ENCODE results near the gene CUL9. TPM values are rescaled to one million over a fixed set of nuclear protein-coding genes. Genes with fewer than 3 reads are reported as not detected.
A peak's percentile ranks its signal among the peaks of the same experiment; 100 is the strongest.

The CUL9 gene
- total and polyA plus RNA-seq, 2 experiments from 2014 or later, result 2.6 to 11.3 TPM

GRCh38 chr6:43174263-43175112 lies 7.5 kb upstream of the CUL9 start:
- peaks cover 32% of the 10 kb centered on the region for H3K79me2 ChIP-seq (replicated peaks; ENCODE audit: insufficient read depth)
- H3K9me3 Mint-ChIP-seq, result peaks cover 2% of the 10 kb centered on the region; the same call in 2 of the 3 replicates

More at GRCh38 chr6:43174263-43175112, 7.5 kb upstream of the CUL9 start:
- Mint-ChIP-seq H3K4me1 (peaks cover 32% of the 10 kb centered on the region), H3K36me3 (ENCODE audit: low read depth) (peaks cover 61% of the 10 kb centered on the region), H3K4me3 (peak overlapping the region; percentile 88), H3K27me3 (ENCODE audit: insufficient read depth, low read depth, poor library complexity) (peaks cover 28% of the 10 kb centered on the region), H3K27ac (peak overlapping the region; percentile 94; the same call in 1 of the 2 replicates)
- DNase-seq (ENCODE audit: low spot score), result peak; percentile 99
- Histone ChIP-seq H4K20me1 (replicated peaks; ENCODE audit: insufficient read depth) (peaks cover 19% of the 10 kb centered on the region), H3K9me2 (ENCODE audit: insufficient read depth) (no peaks in the 10 kb centered on the region), H3K27me3 (ENCODE audit: insufficient read depth) (peaks cover 9% of the 10 kb centered on the region), H3K4me1 (ENCODE audit: insufficient read depth) (peaks cover 14% of the 10 kb centered on the region), H3F3A (replicated peaks; ENCODE audit: low read depth) (peaks cover 11% of the 10 kb centered on the region), H3K27ac (ENCODE audit: low read depth) (peak overlapping the region; percentile 50), H2AFZ (no peak overlapping the region), H3K36me3 (ENCODE audit: insufficient read depth) (peaks cover 29% of the 10 kb centered on the region), H3K4me2 (peak overlapping the region; percentile 91), H3K4me3 (peak overlapping the region; percentile 91)
- peak; percentile 56 for ATAC-seq
- TF ChIP-seq ETS1 (IDR thresholded peaks at IDR 0.05) (no peak), POLR2AphosphoS5 (IDR thresholded peaks at IDR 0.05; ENCODE audit: low read depth) (no peak; the same call in 1 of the 2 replicates), NANOG (IDR thresholded peaks at IDR 0.05; ENCODE audit: borderline replicate concordance) (no peak), EZH2 (IDR thresholded peaks at IDR 0.05; ENCODE audit: low read depth, unreplicated experiment) (no peak), EZH2phosphoT487 (IDR thresholded peaks at IDR 0.05; ENCODE audit: unreplicated experiment) (no peak), ZNF331 (CRISPR knock-in tag; IDR thresholded peaks at IDR 0.05; ENCODE audit: low read depth) (no peak), CTCF (conservative IDR thresholded peaks at IDR 0.05; ENCODE audit: low read depth in 2 of 2) (no peak), REST (IDR thresholded peaks at IDR 0.05; ENCODE audit: unreplicated experiment) (no peak), CREB1 (CRISPR knock-in tag; IDR thresholded peaks at IDR 0.05; ENCODE audit: low read depth) (no peak)
